Cardiac septum (tissue), 1 donor: ENCODE results near the gene MORN5. TPM values are rescaled to one million over a fixed set of nuclear protein-coding genes. Genes with fewer than 3 reads are reported as not detected.
"Not testable (repeated sequence)": the region's sequence is repeated elsewhere in the genome, so short reads cannot be mapped to it uniquely, and the experiment has no call there.

ENCODE experiments used
- DNase-seq: peaks from one replicate; pipeline ENCODE4 v3.0.0-alpha.2; 2020; ENCODE audit warnings: low spot score
- intact Hi-C: fragments of 100-400 bp; cut with DNase I; formaldehyde crosslinking; loops from one replicate; pipeline ENCODE4 v1.14.0; 2022
- long read RNA-seq: library from polyadenylated mRNA; unstranded; transcript quantifications from one replicate; pipeline ENCODE4 v2.0.0, GENCODE V29; 2021
- total RNA-seq: library from RNA; stranded (reverse); fragmentation: NEBNext Ultra II Directional; extraction: Animal tissue kit (Norgen Biotek cat#: 25700); gene quantifications from one replicate; pipeline ENCODE4 v1.2.1, GENCODE V29; 2021
- donor health status: DM: no; HTN: no; CAD: no.

The MORN5 gene
- total RNA-seq: not detected
- long read RNA-seq: 0 reads

GRCh38 chr9:122159026-122159924, at the start of gene MORN5, which contains the start of gene NDUFA8:
TSS of gene MORN5 (plus strand) at chr9:122159908. CDS start at chr9:122159973, 65 bp downstream.
TSS of gene NDUFA8 (minus strand) at chr9:122159779. CDS start at chr9:122159677, 102 bp downstream.
- intact Hi-C loops: no loop called here
- peak; percentile 95 for DNase-seq

- intact Hi-C loops: no loop called here
- no peak for DNase-seq
Measured at GRCh38 chr9:122110100-122110833, 49.4 kb upstream of the MORN5 start.

- intact Hi-C loops: no loop called here
- DNase-seq: no peak
Measured at GRCh38 chr9:122111413-122112085, 48.2 kb upstream of the MORN5 start.

GRCh38 chr9:122112238-122112637, 47.5 kb upstream of the MORN5 start:
- intact Hi-C loops: no loop called here

GRCh38 chr9:122113574-122113973, 46.1 kb upstream of the MORN5 start:
- no peak for DNase-seq
- intact Hi-C loops: no loop called here

More at GRCh38 chr9:122112238-122112637, 47.5 kb upstream of the MORN5 start:
- no peak for DNase-seq

GRCh38 chr9:122115176-122116035, 44.3 kb upstream of the MORN5 start:
- DNase-seq: no peak
- intact Hi-C loops: no loop called here

- no peak for DNase-seq
- intact Hi-C loops: no loop called here
Measured at GRCh38 chr9:122116040-122116439, 43.7 kb upstream of the MORN5 start.

- intact Hi-C loops: no loop called here
Measured at GRCh38 chr9:122116448-122117173, 43.1 kb upstream of the MORN5 start.

GRCh38 chr9:122117241-122117640, 42.5 kb upstream of the MORN5 start:
- intact Hi-C loops: not testable (repeated sequence)

More at GRCh38 chr9:122116448-122117173, 43.1 kb upstream of the MORN5 start:
- no peak for DNase-seq

GRCh38 chr9:122118343-122119165, 41.2 kb upstream of the MORN5 start:
- intact Hi-C loops: no loop called here
- DNase-seq: no peak

More at GRCh38 chr9:122117241-122117640, 42.5 kb upstream of the MORN5 start:
- not testable (repeated sequence) for DNase-seq

GRCh38 chr9:122119166-122119521, 40.6 kb upstream of the MORN5 start:
- intact Hi-C loops: no loop called here
- no peak for DNase-seq

GRCh38 chr9:122119721-122120120, 40.0 kb upstream of the MORN5 start:
- intact Hi-C loops: loop anchor here (10.0 kb wide), 1 partner anchor 695 kb away; no protein-coding TSS in a partner anchor
- DNase-seq: no peak

- intact Hi-C loops: loop anchor here (10.0 kb wide), 1 partner anchor 694 kb away; no protein-coding TSS in a partner anchor
- no peak for DNase-seq
Measured at GRCh38 chr9:122120316-122121071, 39.2 kb upstream of the MORN5 start.

GRCh38 chr9:122121391-122121790, 38.3 kb upstream of the MORN5 start:
- no peak for DNase-seq
- intact Hi-C loops: loop anchor here (10.0 kb wide), 1 partner anchor 693 kb away; no protein-coding TSS in a partner anchor

GRCh38 chr9:122121931-122122330, 37.8 kb upstream of the MORN5 start:
- no peak for DNase-seq
- intact Hi-C loops: loop anchor here (10.0 kb wide), 1 partner anchor 693 kb away; no protein-coding TSS in a partner anchor

GRCh38 chr9:122122468-122122867, 37.2 kb upstream of the MORN5 start:
- intact Hi-C loops: loop anchor here (10.0 kb wide), 1 partner anchor 692 kb away; no protein-coding TSS in a partner anchor
- DNase-seq: no peak
